HepG2 (cell line): ENCODE measurements around the gene ATP7B. TPM values are rescaled to one million over a fixed set of nuclear protein-coding genes. Genes with fewer than 3 reads are reported as not detected.

Experiments used
- CCDC6 ChIP-seq: sonication (generic); formaldehyde crosslinking; IDR thresholded peaks from 2 replicates; pipeline ENCODE4 v1.8.1; 2022; ENCODE audit warnings: mild to moderate bottlenecking, missing genetic modification reagents, moderate library complexity
- FOXK2 ChIP-seq: fragments of 450-650 bp; IDR thresholded peaks from 2 replicates; pipeline ENCODE4 v1.6.1; 2016
- KDM1A ChIP-seq: IDR thresholded peaks from 2 replicates; pipeline ENCODE4 v1.6.1; 2016; ENCODE audit warnings: missing compliant biosample characterization
- MXD4 ChIP-seq: IDR thresholded peaks from 2 replicates; pipeline ENCODE4 v1.6.1; 2016; ENCODE audit warnings: mild to moderate bottlenecking, missing biosample characterization, missing genetic modification reagents
- PRDM4 ChIP-seq: sonication (generic); formaldehyde crosslinking; IDR thresholded peaks from 2 replicates; pipeline ENCODE4 v1.9.0; 2021; ENCODE audit warnings: missing genetic modification reagents, borderline replicate concordance
- PRPF4 ChIP-seq: fragments of 200-400 bp; formaldehyde crosslinking; IDR thresholded peaks from 2 replicates; pipeline ENCODE4 v1.6.1; 2016; ENCODE audit warnings: low read length, low read depth; ENCODE audit not compliant: poor library complexity, severe bottlenecking
- RARA ChIP-seq: IDR thresholded peaks from 2 replicates; pipeline ENCODE4 v1.6.1; 2016; ENCODE audit warnings: missing genetic modification reagents, missing compliant biosample characterization
- U2AF1 ChIP-seq: fragments of 200-400 bp; formaldehyde crosslinking; optimal IDR thresholded peaks from 2 replicates; pipeline ENCODE3; 2017; ENCODE audit warnings: mild to moderate bottlenecking, low read depth, low read length
- WIZ ChIP-seq: sonication (generic); formaldehyde crosslinking; IDR thresholded peaks from 2 replicates; pipeline ENCODE4 v1.5.1; 2020; ENCODE audit warnings: mild to moderate bottlenecking, missing genetic modification reagents
- ZMYM2 ChIP-seq: sonication (generic); formaldehyde crosslinking; IDR thresholded peaks from 2 replicates; pipeline ENCODE4 v1.8.0; 2022; ENCODE audit warnings: mild to moderate bottlenecking, missing genetic modification reagents
- ZNF205 ChIP-seq: IDR thresholded peaks from 2 replicates; pipeline ENCODE4 v1.6.1; 2018; ENCODE audit warnings: missing biosample characterization, missing genetic modification reagents
- ZNF550 ChIP-seq: sonication (generic); formaldehyde crosslinking; IDR thresholded peaks from 2 replicates; pipeline ENCODE4 v1.4.0; 2020; ENCODE audit warnings: mild to moderate bottlenecking, missing genetic modification reagents, borderline replicate concordance
- ZUFSP ChIP-seq: sonication (generic); formaldehyde crosslinking; IDR thresholded peaks from 2 replicates; pipeline ENCODE4 v1.9.0; 2021; ENCODE audit warnings: missing genetic modification reagents, mild to moderate bottlenecking, borderline replicate concordance
- polyA plus RNA-seq, 8 experiments: library from polyadenylated mRNA; depleted of rRNA in 3 of 8; stranded (reverse) in 7 of 8; unstranded in 1 of 8; fragments of >200 nt; fragmentation: Illumina TruSeq in 4 of 8; extraction: Trizol in 4 of 8; gene quantifications; 2 replicates each; pipeline versions ENCODE4 v1.2.1 to v1.2.3, GENCODE V29; 2011 to 2016; ENCODE audit warnings: low read depth in 4 of 8, missing spikeins in 1 of 8, mixed read lengths in 1 of 8; ENCODE audit not compliant: insufficient read depth in 1 of 8
- total RNA-seq, 5 experiments: library from RNA; depleted of rRNA; stranded (reverse); fragments of >200 nt; fragmentation: Illumina TruSeq; extraction: Trizol; gene quantifications; 2 replicates each; pipeline ENCODE4 v1.2.3, GENCODE V29; 2016; ENCODE audit warnings: low read depth in 1 of 5
- TF ChIP-seq, protein P1 (sequence below): sonication (generic); formaldehyde crosslinking; IDR thresholded peaks from 2 replicates; pipeline ENCODE4 v1.5.0; 2020; ENCODE audit warnings: mild to moderate bottlenecking, missing genetic modification reagents
- TF ChIP-seq, protein P2 (sequence below): sonication (generic); formaldehyde crosslinking; IDR thresholded peaks from 2 replicates; pipeline ENCODE4 v1.8.0; 2022; ENCODE audit warnings: mild to moderate bottlenecking, missing genetic modification reagents; ENCODE audit not compliant: insufficient replicate concordance
- TF ChIP-seq, protein P3 (sequence below): sonication (generic); formaldehyde crosslinking; IDR thresholded peaks from 2 replicates; pipeline ENCODE4 v1.5.1; 2020; ENCODE audit warnings: missing genetic modification reagents, mild to moderate bottlenecking, borderline replicate concordance
- TF ChIP-seq, protein P4 (sequence below): sonication (generic); formaldehyde crosslinking; IDR thresholded peaks from 2 replicates; pipeline ENCODE4 v1.8.1; 2023; ENCODE audit warnings: missing genetic modification reagents, inconsistent platforms, borderline replicate concordance

Gene ATP7B
- total and polyA plus RNA-seq, 2 of the 13 experiments (the other 11 are each of a cell fraction or from before 2014, with no cell fraction given) = 31.8 to 57.4 TPM

DNA sequence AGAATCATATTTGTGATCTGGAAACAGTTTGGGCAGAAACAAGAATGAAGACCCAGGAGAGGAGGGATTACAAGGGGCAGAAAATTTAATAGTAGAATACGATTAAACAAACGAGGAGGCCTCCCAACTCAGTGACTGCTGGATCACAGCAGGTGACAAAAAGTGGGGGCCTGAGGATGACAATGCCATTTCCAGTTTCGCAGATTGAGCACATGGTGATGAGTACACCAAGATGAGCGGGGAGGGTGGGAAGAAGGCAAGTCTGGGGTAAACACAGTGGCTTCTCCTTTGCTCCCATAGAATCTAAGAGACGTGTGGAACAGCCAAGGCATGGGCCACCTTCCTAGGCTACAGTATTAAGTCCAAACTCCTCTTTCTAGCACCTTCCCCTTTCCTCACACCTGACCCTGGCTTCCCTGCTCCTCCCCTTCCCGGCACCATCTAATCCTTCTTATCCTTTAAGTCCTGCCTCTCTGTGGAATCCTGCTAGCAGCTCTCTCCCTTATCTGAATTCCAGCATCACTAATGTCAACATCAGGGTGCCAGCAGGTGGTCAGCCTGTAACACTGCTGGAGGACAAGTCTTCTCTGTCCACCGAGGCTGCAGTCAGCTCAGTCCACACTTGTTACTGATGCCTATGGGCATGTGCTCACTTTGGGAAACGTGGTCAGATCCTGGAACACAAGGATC, 13.5 kb downstream of the ATP7B start (continued):
- TF ChIP-seq ZNF550 (CRISPR knock-in tag) = no peak
- TF ChIP-seq FOXK2 = peak; percentile 40; the same call in 1 of the 2 replicates
- TF ChIP-seq PRPF4 = no peak
- peak; percentile 24; the same call in 1 of the 2 replicates for TF ChIP-seq CCDC6 (CRISPR knock-in tag)
- TF ChIP-seq U2AF1 = no peak
- TF ChIP-seq, protein P1, sequence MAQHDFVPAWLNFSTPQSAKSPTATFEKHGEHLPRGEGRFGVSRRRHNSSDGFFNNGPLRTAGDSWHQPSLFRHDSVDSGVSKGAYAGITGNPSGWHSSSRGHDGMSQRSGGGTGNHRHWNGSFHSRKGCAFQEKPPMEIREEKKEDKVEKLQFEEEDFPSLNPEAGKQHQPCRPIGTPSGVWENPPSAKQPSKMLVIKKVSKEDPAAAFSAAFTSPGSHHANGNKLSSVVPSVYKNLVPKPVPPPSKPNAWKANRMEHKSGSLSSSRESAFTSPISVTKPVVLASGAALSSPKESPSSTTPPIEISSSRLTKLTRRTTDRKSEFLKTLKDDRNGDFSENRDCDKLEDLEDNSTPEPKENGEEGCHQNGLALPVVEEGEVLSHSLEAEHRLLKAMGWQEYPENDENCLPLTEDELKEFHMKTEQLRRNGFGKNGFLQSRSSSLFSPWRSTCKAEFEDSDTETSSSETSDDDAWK = no peak
- TF ChIP-seq ZUFSP = no peak
- TF ChIP-seq ZNF205 (CRISPR knock-in tag) = peak; percentile 37; the same call in 1 of the 2 replicates
- TF ChIP-seq, protein P2, sequence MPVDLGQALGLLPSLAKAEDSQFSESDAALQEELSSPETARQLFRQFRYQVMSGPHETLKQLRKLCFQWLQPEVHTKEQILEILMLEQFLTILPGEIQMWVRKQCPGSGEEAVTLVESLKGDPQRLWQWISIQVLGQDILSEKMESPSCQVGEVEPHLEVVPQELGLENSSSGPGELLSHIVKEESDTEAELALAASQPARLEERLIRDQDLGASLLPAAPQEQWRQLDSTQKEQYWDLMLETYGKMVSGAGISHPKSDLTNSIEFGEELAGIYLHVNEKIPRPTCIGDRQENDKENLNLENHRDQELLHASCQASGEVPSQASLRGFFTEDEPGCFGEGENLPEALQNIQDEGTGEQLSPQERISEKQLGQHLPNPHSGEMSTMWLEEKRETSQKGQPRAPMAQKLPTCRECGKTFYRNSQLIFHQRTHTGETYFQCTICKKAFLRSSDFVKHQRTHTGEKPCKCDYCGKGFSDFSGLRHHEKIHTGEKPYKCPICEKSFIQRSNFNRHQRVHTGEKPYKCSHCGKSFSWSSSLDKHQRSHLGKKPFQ (CRISPR knock-in tag) = no peak
- TF ChIP-seq, protein P3, sequence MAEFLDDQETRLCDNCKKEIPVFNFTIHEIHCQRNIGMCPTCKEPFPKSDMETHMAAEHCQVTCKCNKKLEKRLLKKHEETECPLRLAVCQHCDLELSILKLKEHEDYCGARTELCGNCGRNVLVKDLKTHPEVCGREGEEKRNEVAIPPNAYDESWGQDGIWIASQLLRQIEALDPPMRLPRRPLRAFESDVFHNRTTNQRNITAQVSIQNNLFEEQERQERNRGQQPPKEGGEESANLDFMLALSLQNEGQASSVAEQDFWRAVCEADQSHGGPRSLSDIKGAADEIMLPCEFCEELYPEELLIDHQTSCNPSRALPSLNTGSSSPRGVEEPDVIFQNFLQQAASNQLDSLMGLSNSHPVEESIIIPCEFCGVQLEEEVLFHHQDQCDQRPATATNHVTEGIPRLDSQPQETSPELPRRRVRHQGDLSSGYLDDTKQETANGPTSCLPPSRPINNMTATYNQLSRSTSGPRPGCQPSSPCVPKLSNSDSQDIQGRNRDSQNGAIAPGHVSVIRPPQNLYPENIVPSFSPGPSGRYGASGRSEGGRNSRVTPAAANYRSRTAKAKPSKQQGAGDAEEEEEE (CRISPR knock-in tag) = no peak
- peak; percentile 61; the same call in 1 of the 2 replicates for TF ChIP-seq RARA
- no peak for TF ChIP-seq PRDM4 (CRISPR knock-in tag)
- TF ChIP-seq ZMYM2 = no peak
- TF ChIP-seq WIZ (CRISPR knock-in tag) = no peak
- TF ChIP-seq MXD4 (CRISPR knock-in tag) = peak; percentile 52; the same call in 1 of the 2 replicates
- TF ChIP-seq, protein P4, sequence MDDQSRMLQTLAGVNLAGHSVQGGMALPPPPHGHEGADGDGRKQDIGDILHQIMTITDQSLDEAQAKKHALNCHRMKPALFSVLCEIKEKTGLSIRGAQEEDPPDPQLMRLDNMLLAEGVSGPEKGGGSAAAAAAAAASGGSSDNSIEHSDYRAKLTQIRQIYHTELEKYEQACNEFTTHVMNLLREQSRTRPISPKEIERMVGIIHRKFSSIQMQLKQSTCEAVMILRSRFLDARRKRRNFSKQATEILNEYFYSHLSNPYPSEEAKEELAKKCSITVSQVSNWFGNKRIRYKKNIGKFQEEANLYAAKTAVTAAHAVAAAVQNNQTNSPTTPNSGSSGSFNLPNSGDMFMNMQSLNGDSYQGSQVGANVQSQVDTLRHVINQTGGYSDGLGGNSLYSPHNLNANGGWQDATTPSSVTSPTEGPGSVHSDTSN = no peak
- peak; percentile 90; the same call in 1 of the 2 replicates for TF ChIP-seq KDM1A (CRISPR knock-in tag)
